Liver (tissue), 9 donors: ENCODE data around the gene RAI1. TPM values are rescaled to one million over a fixed set of nuclear protein-coding genes. Genes with fewer than 3 reads are reported as not detected.
"Not testable (repeated sequence)": the region's sequence is repeated elsewhere in the genome, so short reads cannot be mapped to it uniquely, and the experiment has no call there.

ENCODE experiments used
- DNase-seq: peaks from one replicate; pipeline ENCODE4 v3.0.0-alpha.2; 2017; ENCODE audit warnings: low spot score
- H3K27ac ChIP-seq, 2 donors: one replicate each; pipeline ENCODE4 v1.7.0; 2013; ENCODE audit warnings: inconsistent platforms in 2 of 2, low read length in 2 of 2, control low read depth in 1 of 2, low read depth in 1 of 2, mild to moderate bottlenecking in 1 of 2
- H3K27me3 ChIP-seq, 4 donors: one replicate each; pipeline versions ENCODE4 v1.6.1 to v1.7.0; 2013; ENCODE audit warnings: low read length in 3 of 4, inconsistent platforms in 1 of 4, mild to moderate bottlenecking in 1 of 4, moderate library complexity in 1 of 4; ENCODE audit not compliant: control insufficient read depth in 4 of 4, insufficient read depth in 4 of 4
- H3K36me3 ChIP-seq, 4 donors: one replicate each; pipeline versions ENCODE4 v1.6.1 to v1.7.0; 2013; ENCODE audit warnings: low read length in 3 of 4, mild to moderate bottlenecking in 3 of 4, low read depth in 1 of 4, moderate library complexity in 1 of 4; ENCODE audit not compliant: control insufficient read depth in 4 of 4, insufficient read depth in 3 of 4
- H3K4me1 ChIP-seq, 4 donors: one replicate each; pipeline versions ENCODE4 v1.6.1 to v1.7.0; 2013; ENCODE audit warnings: low read length in 3 of 4, mild to moderate bottlenecking in 3 of 4, moderate library complexity in 1 of 4; ENCODE audit not compliant: control insufficient read depth in 4 of 4, insufficient read depth in 4 of 4
- H3K4me3 ChIP-seq, 3 donors: one replicate each; pipeline versions ENCODE4 v1.6.1 to v1.7.0; 2013; ENCODE audit warnings: low read length in 3 of 3, control low read depth in 1 of 3, low read depth in 1 of 3, mild to moderate bottlenecking in 1 of 3
- H3K9ac ChIP-seq, 2 donors: one replicate each; pipeline ENCODE4 v1.7.0; 2013; ENCODE audit warnings: low read length in 2 of 2, mild to moderate bottlenecking in 2 of 2, moderate library complexity in 2 of 2, control low read depth in 1 of 2, low read depth in 1 of 2
- H3K9me3 ChIP-seq, 4 donors: one replicate each; pipeline versions ENCODE4 v1.6.1 to v1.7.0; 2013; ENCODE audit warnings: low read length in 3 of 4; ENCODE audit not compliant: control insufficient read depth in 4 of 4
- ATF3 ChIP-seq: IDR thresholded peaks from 2 replicates; pipeline ENCODE4 v1.6.1; 2016; ENCODE audit warnings: antibody characterized with exemption
- CTCF ChIP-seq: fragments of 150-350 bp; IDR thresholded peaks from 2 replicates; pipeline ENCODE4 v1.5.1; 2017; ENCODE audit warnings: improper control_type of control experiment, low read depth, low read length; ENCODE audit not compliant: missing input control
- EGR1 ChIP-seq, 2 donors: IDR thresholded peaks; 2 replicates each; pipeline ENCODE4 v1.6.1; 2016 to 2018; ENCODE audit warnings: antibody characterized with exemption in 2 of 2, low read depth in 2 of 2
- FOXA1 ChIP-seq: IDR thresholded peaks from 2 replicates; pipeline ENCODE4 v1.6.1; 2016; ENCODE audit warnings: antibody characterized with exemption
- FOXA2 ChIP-seq: IDR thresholded peaks from 2 replicates; pipeline ENCODE4 v1.6.1; 2016; ENCODE audit warnings: antibody characterized with exemption
- GABPA ChIP-seq, 2 donors: IDR thresholded peaks in 1 of 2; conservative IDR thresholded peaks in 1 of 2; 2 replicates each; pipeline ENCODE4 v1.6.1; 2016; ENCODE audit warnings: antibody characterized with exemption in 2 of 2, mild to moderate bottlenecking in 1 of 2, moderate library complexity in 1 of 2
- HNF4A ChIP-seq, 2 donors: conservative IDR thresholded peaks; 2 replicates each; pipeline ENCODE4 v1.6.1; 2016; ENCODE audit warnings: antibody characterized with exemption in 2 of 2, mild to moderate bottlenecking in 2 of 2
- HNF4G ChIP-seq: IDR thresholded peaks from 2 replicates; pipeline ENCODE4 v1.6.1; 2016; ENCODE audit warnings: antibody characterized with exemption
- JUND ChIP-seq, 2 donors: IDR thresholded peaks; 2 replicates each; pipeline ENCODE4 v1.6.1; 2016; ENCODE audit warnings: antibody characterized with exemption in 2 of 2
- NR2F2 ChIP-seq: IDR thresholded peaks from 2 replicates; pipeline ENCODE4 v1.6.1; 2016; ENCODE audit warnings: antibody characterized with exemption
- RAD21 ChIP-seq, 2 donors: IDR thresholded peaks; 2 replicates each; pipeline ENCODE4 v1.6.1; 2016; ENCODE audit warnings: antibody characterized with exemption in 2 of 2, mild to moderate bottlenecking in 2 of 2
- REST ChIP-seq: IDR thresholded peaks from 2 replicates; pipeline ENCODE4 v1.6.1; 2016; ENCODE audit warnings: antibody characterized with exemption, mild to moderate bottlenecking
- RXRA ChIP-seq, 2 donors: IDR thresholded peaks; 2 replicates each; pipeline ENCODE4 v1.6.1; 2017 to 2018; ENCODE audit warnings: antibody characterized with exemption in 2 of 2, mild to moderate bottlenecking in 1 of 2
- SP1 ChIP-seq: IDR thresholded peaks from 2 replicates; pipeline ENCODE4 v1.6.1; 2018; ENCODE audit warnings: antibody characterized with exemption, mild to moderate bottlenecking
- TAF1 ChIP-seq: conservative IDR thresholded peaks from 2 replicates; pipeline ENCODE4 v1.6.1; 2016; ENCODE audit warnings: antibody characterized with exemption, mild to moderate bottlenecking
- YY1 ChIP-seq: IDR thresholded peaks from 2 replicates; pipeline ENCODE4 v1.6.1; 2016; ENCODE audit warnings: antibody characterized with exemption, mild to moderate bottlenecking
- WGBS: extraction: QIAGEN DNeasy Blood & Tissue Kit; methylation state at CpG from one replicate; pipeline ENCODE4 v1.1.7; 2013; 5-methylcytosine and 5-hydroxymethylcytosine counted together
- polyA plus RNA-seq, 2 donors: library from polyadenylated mRNA; stranded (reverse) in 1 of 2; unstranded in 1 of 2; fragments of 200-250 nt in 1 of 2; fragments of >200 nt in 1 of 2; fragmentation: Nextera tagmentation in 1 of 2; extraction: Ambion mirVana in 1 of 2; gene quantifications; one replicate each; pipeline versions ENCODE4 v1.2.1 to v1.2.3, GENCODE V29; 2013 to 2015
- total RNA-seq, 2 donors: library from RNA; depleted of rRNA; stranded (reverse); fragments of >200 nt; gene quantifications; one replicate each; pipeline ENCODE4 v1.2.3, GENCODE V29; 2014
- TF ChIP-seq, protein P1 (sequence below): IDR thresholded peaks from 2 replicates; pipeline ENCODE4 v1.6.1; 2016; ENCODE audit warnings: antibody characterized with exemption
- donor health status: healthy.
- donor health status: healthy.
- donor health status: healthy.
- donor health status: healthy.
- donor health status: healthy.

The RAI1 gene
- total and polyA plus RNA-seq, 4 donors = 0.57 to 7.6 (median 5.3) TPM

DNA sequence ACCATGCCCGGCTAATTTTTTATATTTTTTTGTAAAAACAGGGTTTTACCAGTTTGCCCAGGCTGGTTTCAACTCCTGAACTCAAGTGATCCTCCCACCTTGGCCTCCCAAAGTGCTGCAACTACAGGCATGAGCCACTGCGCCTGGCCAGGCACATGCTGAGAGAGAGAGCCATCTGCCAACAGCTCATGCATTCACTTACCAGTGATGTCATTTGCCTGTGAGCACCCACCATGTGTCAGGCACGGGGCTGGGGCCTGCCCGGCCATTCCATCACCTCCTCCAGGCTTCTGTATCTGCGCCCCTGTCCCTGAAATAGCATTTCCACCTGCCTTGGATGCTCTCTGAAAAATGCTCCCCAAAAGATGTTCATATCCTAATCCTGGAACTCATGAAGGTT is 46.1 kb upstream of the RAI1 start:
- no peak overlapping the region for H3K4me3 ChIP-seq
- H3K4me1 ChIP-seq = no peaks in the 10 kb centered on the region
- H3K36me3 ChIP-seq = no peaks in the 10 kb centered on the region
- no peak overlapping the region for H3K9ac ChIP-seq
- no peak for DNase-seq
- H3K27me3 ChIP-seq = no peaks in the 10 kb centered on the region
- TF ChIP-seq EGR1 (IDR thresholded peaks at IDR 0.05; ENCODE audit: low read depth in 2 of 2) = no peak
- no peak for TF ChIP-seq YY1
- TF ChIP-seq TAF1 = no peak
- no peak for TF ChIP-seq RXRA (IDR thresholded peaks at IDR 0.05)
- no peak for TF ChIP-seq SP1
- no peak for TF ChIP-seq FOXA2
- TF ChIP-seq FOXA1 = no peak
- no peak for TF ChIP-seq REST
- no peak for TF ChIP-seq NR2F2
- no peak for TF ChIP-seq CTCF
- no peak for TF ChIP-seq HNF4G
- TF ChIP-seq GABPA (IDR thresholded peaks at IDR 0.05 in 1 of 2, conservative IDR thresholded peaks at IDR 0.05 in 1 of 2) = no peak
- no peak for TF ChIP-seq RAD21 (IDR thresholded peaks at IDR 0.05)
- TF ChIP-seq JUND (IDR thresholded peaks at IDR 0.05) = no peak
- TF ChIP-seq, protein P1, sequence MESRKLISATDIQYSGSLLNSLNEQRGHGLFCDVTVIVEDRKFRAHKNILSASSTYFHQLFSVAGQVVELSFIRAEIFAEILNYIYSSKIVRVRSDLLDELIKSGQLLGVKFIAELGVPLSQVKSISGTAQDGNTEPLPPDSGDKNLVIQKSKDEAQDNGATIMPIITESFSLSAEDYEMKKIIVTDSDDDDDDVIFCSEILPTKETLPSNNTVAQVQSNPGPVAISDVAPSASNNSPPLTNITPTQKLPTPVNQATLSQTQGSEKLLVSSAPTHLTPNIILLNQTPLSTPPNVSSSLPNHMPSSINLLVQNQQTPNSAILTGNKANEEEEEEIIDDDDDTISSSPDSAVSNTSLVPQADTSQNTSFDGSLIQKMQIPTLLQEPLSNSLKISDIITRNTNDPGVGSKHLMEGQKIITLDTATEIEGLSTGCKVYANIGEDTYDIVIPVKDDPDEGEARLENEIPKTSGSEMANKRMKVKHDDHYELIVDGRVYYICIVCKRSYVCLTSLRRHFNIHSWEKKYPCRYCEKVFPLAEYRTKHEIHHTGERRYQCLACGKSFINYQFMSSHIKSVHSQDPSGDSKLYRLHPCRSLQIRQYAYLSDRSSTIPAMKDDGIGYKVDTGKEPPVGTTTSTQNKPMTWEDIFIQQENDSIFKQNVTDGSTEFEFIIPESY = no peak
- no peak for TF ChIP-seq HNF4A (conservative IDR thresholded peaks at IDR 0.05)
- TF ChIP-seq ATF3 = no peak
- H3K27ac ChIP-seq = no peak overlapping the region
- no peaks in the 10 kb centered on the region for H3K9me3 ChIP-seq
- 93% methylated on average over 5 of the region's 5 CpGs for WGBS

- H3K9me3 ChIP-seq, DNase-seq, H3K27me3 ChIP-seq, H3K4me1 ChIP-seq, H3K4me3 ChIP-seq, H3K36me3 ChIP-seq, H3K27ac ChIP-seq, H3K9ac ChIP-seq: not testable (repeated sequence)
- 89% methylated on average over 15 of the region's 15 CpGs for WGBS
These were observed 45.6 kb upstream of the RAI1 start for GRCh38 chr17:17635537-17636271.
